GM18520 (cell line): ENCODE results near the gene SMAD1.
"Not testable (repeated sequence)": the region's sequence is repeated elsewhere in the genome, so short reads cannot be mapped to it uniquely, and the experiment has no call there.

Experiments
- ATAC-seq: cut with Tn5 transposase; IDR thresholded peaks from one replicate; pipeline ENCODE4 v1.9.1; 2021; ENCODE audit not compliant: unreplicated experiment

The SMAD1 gene

GRCh38 chr4:145554691-145555090, 73.0 kb downstream of the SMAD1 start:
- ATAC-seq: no peak

- ATAC-seq: no peak
Measured at GRCh38 chr4:145557720-145558119, 76.1 kb downstream of the SMAD1 start.

- no peak for ATAC-seq
Measured at GRCh38 chr4:145563293-145563985, 81.8 kb downstream of the SMAD1 start.

- no peak for ATAC-seq
Measured at GRCh38 chr4:145564540-145564939, 82.9 kb downstream of the SMAD1 start.

GRCh38 chr4:145565328-145565727, 83.7 kb downstream of the SMAD1 start:
- no peak for ATAC-seq

- ATAC-seq: no peak
Measured at GRCh38 chr4:145566086-145566708, 84.5 kb downstream of the SMAD1 start.

GRCh38 chr4:145566768-145567167, 85.1 kb downstream of the SMAD1 start:
- ATAC-seq: no peak

GRCh38 chr4:145567516-145567915, 85.9 kb downstream of the SMAD1 start:
- no peak for ATAC-seq

GRCh38 chr4:145574546-145574945, 92.9 kb downstream of the SMAD1 start:
- ATAC-seq: not testable (repeated sequence)

- ATAC-seq: no peak
Measured at GRCh38 chr4:145580906-145581305, 99.3 kb downstream of the SMAD1 start.

GRCh38 chr4:145583191-145584055, 101.8 kb downstream of the SMAD1 start:
- no peak for ATAC-seq

- ATAC-seq: no peak
Measured at GRCh38 chr4:145587088-145587754, 105.6 kb downstream of the SMAD1 start.

GRCh38 chr4:145589381-145589780, 107.7 kb downstream of the SMAD1 start:
- not testable (repeated sequence) for ATAC-seq

GRCh38 chr4:145589916-145590702, 108.5 kb downstream of the SMAD1 start:
- no peak for ATAC-seq

- ATAC-seq: no peak
Measured at GRCh38 chr4:145602129-145602760, 120.6 kb downstream of the SMAD1 start.

- no peak for ATAC-seq
Measured at GRCh38 chr4:145605941-145606340, 124.3 kb downstream of the SMAD1 start.
